GM12878 (cell line): ENCODE results near the gene CFAP54. TPM values are rescaled to one million over a fixed set of nuclear protein-coding genes. Genes with fewer than 3 reads are reported as not detected.

Source experiments
- ATAC-seq: fragments of 200-7000 bp; cut with Tn5 transposase; 3 replicates; pipeline ENCODE4 v1.9.1; 2020; ENCODE audit warnings: mild to moderate bottlenecking, moderate library complexity
- BruUV-seq: library from RNA; stranded (reverse); fragments of 400-500 nt; replicated peaks from 2 replicates; lab custom pipeline; 2021; lab: Mats Ljungman, UMichigan
- CTCF ChIA-PET: fragments of 300-600 bp; sonication (Branson Sonifier 250); formaldehyde crosslinking; extraction: SDS; loops from one replicate; lab custom pipeline; 2021; ENCODE audit warnings: inconsistent platforms; lab: Yijun Ruan, JAX
- POLR2A ChIA-PET: fragments of 350-600 bp; formaldehyde crosslinking; extraction: SDS; loops from one replicate; lab custom pipeline; 2021; ENCODE audit warnings: inconsistent platforms; lab: Charles Lee
- RAD21 ChIA-PET: fragments of 300-600 bp; sonication (Branson Sonifier 250); formaldehyde crosslinking; loops from one replicate; lab custom pipeline; 2023; ENCODE audit warnings: antibody characterized with exemption; ENCODE audit not compliant: unreplicated experiment; lab: Charles Lee
- SMC1A ChIA-PET: fragments of 300-600 bp; sonication (Branson Sonifier 250); formaldehyde crosslinking; loops from one replicate; lab custom pipeline; 2023; ENCODE audit not compliant: unreplicated experiment, uncharacterized antibody; lab: Charles Lee
- DNase-seq: peaks from one replicate; pipeline ENCODE4 v3.0.0-alpha.2; 2011; ENCODE audit warnings: low read depth, low spot score
- FAIRE-seq: peaks from 3 replicates; lab custom pipeline; 2011; peaks lifted over from hg19 to GRCh38; lab: Jason Lieb, UNC
- H2AFZ ChIP-seq: 2 replicates; pipeline ENCODE4 v1.6.0; 2011; ENCODE audit warnings: low read depth, low read length, control low read depth; ENCODE audit not compliant: control insufficient read depth
- H3K27ac ChIP-seq: 2 replicates; pipeline ENCODE4 v1.5.1; 2011; ENCODE audit warnings: control low read depth; ENCODE audit not compliant: control insufficient read depth, insufficient read depth
- H3K27me3 ChIP-seq, 2 experiments: replicated peaks in 1 of 2; 2 replicates each; pipeline versions ENCODE4 v1.6.0 to v1.6.1; 2011; ENCODE audit warnings: low read length in 1 of 2; ENCODE audit not compliant: control insufficient read depth in 2 of 2, insufficient read depth in 2 of 2
- H3K36me3 ChIP-seq, 2 experiments: 2 replicates each; pipeline ENCODE4 v1.5.1; 2011; ENCODE audit warnings: low read length in 1 of 2; ENCODE audit not compliant: control insufficient read depth in 2 of 2, insufficient read depth in 2 of 2
- H3K4me1 ChIP-seq: 2 replicates; pipeline ENCODE4 v1.6.1; 2011; ENCODE audit warnings: mild to moderate bottlenecking, low read length, moderate library complexity, mixed read lengths; ENCODE audit not compliant: control insufficient read depth, insufficient read depth
- H3K4me2 ChIP-seq: 2 replicates; pipeline ENCODE4 v1.6.0; 2011; ENCODE audit warnings: control low read depth; ENCODE audit not compliant: control insufficient read depth, insufficient read depth
- H3K4me3 ChIP-seq: fragments of 200-600 bp; sonication (generic); 2 replicates; pipeline ENCODE4 v1.5.1; 2016
- H3K79me2 ChIP-seq: 2 replicates; pipeline ENCODE4 v1.6.0; 2011; ENCODE audit warnings: low read length; ENCODE audit not compliant: control insufficient read depth, insufficient read depth
- H3K9ac ChIP-seq: 2 replicates; pipeline ENCODE4 v1.8.0; 2011; ENCODE audit warnings: low read length, control low read depth, mixed read lengths; ENCODE audit not compliant: control insufficient read depth, insufficient read depth
- H3K9me3 ChIP-seq: replicated peaks from 3 replicates; pipeline ENCODE4 v1.5.1; 2011; ENCODE audit warnings: mild to moderate bottlenecking, low read length; ENCODE audit not compliant: control insufficient read depth, insufficient read depth
- H4K20me1 ChIP-seq: 2 replicates; pipeline ENCODE4 v1.6.0; 2011; ENCODE audit not compliant: control insufficient read depth, insufficient read depth
- BRCA1 ChIP-seq: IDR thresholded peaks from 2 replicates; pipeline ENCODE4 v1.6.1; 2011; ENCODE audit warnings: low read depth, low read length, improper control_type of control experiment
- FOS ChIP-seq: IDR thresholded peaks from 3 replicates; pipeline ENCODE4 v1.6.1; 2011; ENCODE audit warnings: borderline replicate concordance; ENCODE audit not compliant: insufficient read length; ENCODE audit errors: extremely low read depth
- JUNB ChIP-seq: IDR thresholded peaks from 2 replicates; pipeline ENCODE4 v1.6.1; 2016; ENCODE audit warnings: antibody characterized with exemption, mild to moderate bottlenecking
- KLF5 ChIP-seq: fragments of 450-650 bp; IDR thresholded peaks from 2 replicates; pipeline ENCODE4 v1.6.1; 2014; ENCODE audit warnings: mild to moderate bottlenecking; ENCODE audit not compliant: partially characterized antibody
- MYC ChIP-seq: IDR thresholded peaks from 2 replicates; pipeline ENCODE4 v1.6.1; 2011; ENCODE audit warnings: mild to moderate bottlenecking, low read length, moderate library complexity, inconsistent platforms; ENCODE audit not compliant: insufficient read depth, insufficient replicate concordance, insufficient read length, severe bottlenecking
- NFYA ChIP-seq: IDR thresholded peaks from 2 replicates; pipeline ENCODE4 v1.6.1; 2011; ENCODE audit warnings: low read depth, mild to moderate bottlenecking, low read length, improper control_type of control experiment, borderline replicate concordance
- NR2C1 ChIP-seq: fragments of 450-650 bp; IDR thresholded peaks from 2 replicates; pipeline ENCODE4 v1.6.1; 2017; ENCODE audit warnings: antibody characterized with exemption, mild to moderate bottlenecking, moderate library complexity
- PAX5 ChIP-seq: IDR thresholded peaks from 2 replicates; pipeline ENCODE4 v1.6.1; 2011; ENCODE audit warnings: low read depth, low read length, borderline replicate concordance
- SIN3A ChIP-seq: IDR thresholded peaks from 2 replicates; pipeline ENCODE4 v1.6.1; 2012; ENCODE audit warnings: low read depth, low read length, improper control_type of control experiment
- SIX5 ChIP-seq: IDR thresholded peaks from 2 replicates; pipeline ENCODE4 v1.6.1; 2011; ENCODE audit warnings: mild to moderate bottlenecking, low read depth, low read length, moderate library complexity; ENCODE audit not compliant: severe bottlenecking
- SREBF1 ChIP-seq: IDR thresholded peaks from 2 replicates; pipeline ENCODE4 v1.6.1; 2012; ENCODE audit warnings: mild to moderate bottlenecking, low read length
- SRF ChIP-seq, 2 experiments: IDR thresholded peaks; 2 replicates each; pipeline ENCODE4 v1.6.1; 2011; ENCODE audit warnings: low read depth in 2 of 2, low read length in 2 of 2, mild to moderate bottlenecking in 1 of 2, moderate library complexity in 1 of 2
- TAF1 ChIP-seq: IDR thresholded peaks from 2 replicates; pipeline ENCODE4 v1.6.1; 2011; ENCODE audit warnings: mild to moderate bottlenecking, low read depth, low read length, borderline replicate concordance
- TARDBP ChIP-seq: IDR thresholded peaks from 2 replicates; pipeline ENCODE4 v1.6.1; 2016; ENCODE audit warnings: borderline replicate concordance
- TCF3 ChIP-seq: IDR thresholded peaks from 2 replicates; pipeline ENCODE4 v1.6.1; 2012; ENCODE audit warnings: low read depth, mild to moderate bottlenecking, low read length, borderline replicate concordance; ENCODE audit not compliant: insufficient read depth
- TCF7 ChIP-seq: IDR thresholded peaks from 2 replicates; pipeline ENCODE4 v1.6.1; 2014; ENCODE audit warnings: antibody characterized with exemption, borderline replicate concordance
- ZBED1 ChIP-seq: IDR thresholded peaks from 2 replicates; pipeline ENCODE4 v1.6.1; 2016; ENCODE audit warnings: borderline replicate concordance
- in situ Hi-C: fragments of 300-500 bp; cut with MboI; formaldehyde crosslinking; loops from 9 replicates; pipeline ENCODE4 v1.14.3; 2018; ENCODE audit warnings: mixed read lengths
- intact Hi-C: fragments of 100-400 bp; cut with micrococcal nuclease; formaldehyde crosslinking; loops from one replicate; pipeline ENCODE4 v1.14.2; 2022; ENCODE audit not compliant: unreplicated experiment
- polyA plus RNA-seq, 11 experiments: library from polyadenylated mRNA; depleted of rRNA in 4 of 11; unstranded in 6 of 11; stranded (reverse) in 5 of 11; fragments of >200 nt; fragmentation: Nextera tagmentation in 4 of 11; fragmentation: Illumina TruSeq in 1 of 11; extraction: Ambion mirVana in 4 of 11; extraction: Trizol in 1 of 11; gene quantifications; 1 replicate in 1 of 11; 2 replicates in 10 of 11; pipeline versions ENCODE4 v1.2.1 to v1.2.3, GENCODE V29; 2011 to 2016; ENCODE audit warnings: inconsistent platforms in 2 of 11, missing spikeins in 2 of 11, low read depth in 1 of 11
- total RNA-seq, 4 experiments: library from RNA; depleted of rRNA in 3 of 4; stranded (reverse); fragments of >200 nt in 3 of 4; fragmentation: Illumina TruSeq in 1 of 4; extraction: Trizol in 1 of 4; gene quantifications; 2 replicates each; pipeline versions ENCODE4 v1.2.1 to v1.2.3, GENCODE V29; 2013 to 2021
- TF ChIP-seq, protein P1 (sequence below): fragments of 450-650 bp; IDR thresholded peaks from 2 replicates; pipeline ENCODE4 v1.6.1; 2017; ENCODE audit warnings: low read depth, mild to moderate bottlenecking, moderate library complexity

The CFAP54 gene
- total and polyA plus RNA-seq, 10 of the 15 experiments (the other 5 are each of a cell fraction or from before 2014, with no cell fraction given) = 0.19 to 1.5 (median 0.56) TPM

GRCh38 chr12:96623155-96623554, 133.8 kb downstream of the CFAP54 start:
- H3K9ac ChIP-seq = no peak overlapping the region
- POLR2A ChIA-PET = interaction anchor here (0.7 kb wide), 1 partner anchor 280 kb away, joined by 3 read pairs; no protein-coding TSS in a partner anchor
- FAIRE-seq (no peak), DNase-seq (no peak), ATAC-seq (no peak)
- in situ Hi-C loops = no loop called here
- no peaks in the 10 kb centered on the region for H4K20me1 ChIP-seq
- RAD21 ChIA-PET = no interaction called here
- H3K27me3 ChIP-seq = no peaks in the 10 kb centered on the region
- H3K4me1 ChIP-seq = no peaks in the 10 kb centered on the region
- no peak overlapping the region for H3K27ac ChIP-seq
- no peaks in the 10 kb centered on the region for H3K79me2 ChIP-seq
- no peaks in the 10 kb centered on the region for H3K9me3 ChIP-seq
- H3K4me3 ChIP-seq = no peak overlapping the region
- intact Hi-C loops = no loop called here
- no peak overlapping the region for H2AFZ ChIP-seq
- CTCF ChIA-PET = interaction anchor here (0.6 to 1.9 kb wide), 2 partner anchors 17 to 44 kb away, joined by 3 to 8 read pairs; no protein-coding TSS in a partner anchor
- SMC1A ChIA-PET = interaction anchor here (0.5 to 0.9 kb wide), 3 partner anchors 10 to 1692 kb away, joined by 3 to 4 read pairs (median 3); no protein-coding TSS in a partner anchor
- H3K36me3 ChIP-seq = no peaks in the 10 kb centered on the region
- TF ChIP-seq TCF3 (no peak), NR2C1 (no peak), KLF5 (no peak), SIN3A (no peak), SRF (IDR thresholded peaks at IDR 0.05; ENCODE audit: low read depth in 2 of 2, low read length in 2 of 2) (no peak), NFYA (no peak), ZBED1 (no peak), BRCA1 (no peak), SREBF1 (no peak), PAX5 (no peak), SIX5 (no peak), TARDBP (no peak), MYC (no peak), TAF1 (no peak), TCF7 (no peak), JUNB (no peak), FOS (no peak)
- TF ChIP-seq, protein P1, sequence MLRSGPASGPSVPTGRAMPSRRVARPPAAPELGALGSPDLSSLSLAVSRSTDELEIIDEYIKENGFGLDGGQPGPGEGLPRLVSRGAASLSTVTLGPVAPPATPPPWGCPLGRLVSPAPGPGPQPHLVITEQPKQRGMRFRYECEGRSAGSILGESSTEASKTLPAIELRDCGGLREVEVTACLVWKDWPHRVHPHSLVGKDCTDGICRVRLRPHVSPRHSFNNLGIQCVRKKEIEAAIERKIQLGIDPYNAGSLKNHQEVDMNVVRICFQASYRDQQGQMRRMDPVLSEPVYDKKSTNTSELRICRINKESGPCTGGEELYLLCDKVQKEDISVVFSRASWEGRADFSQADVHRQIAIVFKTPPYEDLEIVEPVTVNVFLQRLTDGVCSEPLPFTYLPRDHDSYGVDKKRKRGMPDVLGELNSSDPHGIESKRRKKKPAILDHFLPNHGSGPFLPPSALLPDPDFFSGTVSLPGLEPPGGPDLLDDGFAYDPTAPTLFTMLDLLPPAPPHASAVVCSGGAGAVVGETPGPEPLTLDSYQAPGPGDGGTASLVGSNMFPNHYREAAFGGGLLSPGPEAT = no peak
- BruUV-seq = no TSS peak
- no peak overlapping the region for H3K4me2 ChIP-seq
